ENCODE results near the gene ADAMTS4.

DNA sequence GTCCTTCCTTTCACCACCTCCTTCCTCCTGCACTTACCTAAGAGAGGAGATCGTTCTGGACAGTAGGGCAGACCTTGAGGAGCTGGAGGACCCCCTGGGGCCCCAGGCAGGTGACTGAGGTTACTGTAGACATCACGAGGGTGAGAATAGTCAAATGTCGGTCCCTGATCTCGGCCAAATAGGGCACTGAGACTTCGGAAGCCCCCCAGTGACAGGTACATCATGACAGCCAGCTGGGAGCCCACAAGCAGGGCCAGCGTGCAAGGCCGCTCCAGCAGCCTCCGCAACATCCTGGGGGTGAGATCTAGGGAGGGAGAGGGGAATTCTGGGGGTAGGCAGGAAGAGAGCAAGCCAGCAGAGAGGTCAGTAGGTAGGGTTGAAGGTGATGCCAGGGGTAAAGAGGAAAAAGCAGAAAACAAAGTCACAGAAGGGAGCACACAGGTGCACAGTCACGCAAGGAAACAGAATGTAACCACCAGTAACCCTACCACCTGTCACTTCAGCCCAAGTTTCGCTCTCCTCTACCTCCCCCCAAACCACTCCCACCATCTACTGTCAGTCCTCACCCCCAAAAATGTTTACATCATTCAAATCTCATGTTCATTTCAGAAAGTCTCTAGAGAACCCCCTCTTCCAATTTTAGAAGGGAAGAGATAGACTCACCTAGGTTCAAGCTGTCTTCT is 22.9 kb downstream of the ADAMTS4 start:
- TF ChIP-seq, protein P1, sequence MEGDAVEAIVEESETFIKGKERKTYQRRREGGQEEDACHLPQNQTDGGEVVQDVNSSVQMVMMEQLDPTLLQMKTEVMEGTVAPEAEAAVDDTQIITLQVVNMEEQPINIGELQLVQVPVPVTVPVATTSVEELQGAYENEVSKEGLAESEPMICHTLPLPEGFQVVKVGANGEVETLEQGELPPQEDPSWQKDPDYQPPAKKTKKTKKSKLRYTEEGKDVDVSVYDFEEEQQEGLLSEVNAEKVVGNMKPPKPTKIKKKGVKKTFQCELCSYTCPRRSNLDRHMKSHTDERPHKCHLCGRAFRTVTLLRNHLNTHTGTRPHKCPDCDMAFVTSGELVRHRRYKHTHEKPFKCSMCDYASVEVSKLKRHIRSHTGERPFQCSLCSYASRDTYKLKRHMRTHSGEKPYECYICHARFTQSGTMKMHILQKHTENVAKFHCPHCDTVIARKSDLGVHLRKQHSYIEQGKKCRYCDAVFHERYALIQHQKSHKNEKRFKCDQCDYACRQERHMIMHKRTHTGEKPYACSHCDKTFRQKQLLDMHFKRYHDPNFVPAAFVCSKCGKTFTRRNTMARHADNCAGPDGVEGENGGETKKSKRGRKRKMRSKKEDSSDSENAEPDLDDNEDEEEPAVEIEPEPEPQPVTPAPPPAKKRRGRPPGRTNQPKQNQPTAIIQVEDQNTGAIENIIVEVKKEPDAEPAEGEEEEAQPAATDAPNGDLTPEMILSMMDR (IDR thresholded peaks at IDR 0.05; ENCODE audit: low read depth, low read length), result no peak
- TF ChIP-seq EZH2phosphoT487 (IDR thresholded peaks at IDR 0.05; ENCODE audit: low read depth), result no peak

All from OCI-LY3 (cell line).